ENCODE measurements around the gene TMEM179. TPM values are rescaled to one million over a fixed set of nuclear protein-coding genes. Genes with fewer than 3 reads are reported as not detected.

Gene TMEM179
- polyA plus RNA-seq, 1 donor from 2014 or later, result 20.3 TPM

DNA sequence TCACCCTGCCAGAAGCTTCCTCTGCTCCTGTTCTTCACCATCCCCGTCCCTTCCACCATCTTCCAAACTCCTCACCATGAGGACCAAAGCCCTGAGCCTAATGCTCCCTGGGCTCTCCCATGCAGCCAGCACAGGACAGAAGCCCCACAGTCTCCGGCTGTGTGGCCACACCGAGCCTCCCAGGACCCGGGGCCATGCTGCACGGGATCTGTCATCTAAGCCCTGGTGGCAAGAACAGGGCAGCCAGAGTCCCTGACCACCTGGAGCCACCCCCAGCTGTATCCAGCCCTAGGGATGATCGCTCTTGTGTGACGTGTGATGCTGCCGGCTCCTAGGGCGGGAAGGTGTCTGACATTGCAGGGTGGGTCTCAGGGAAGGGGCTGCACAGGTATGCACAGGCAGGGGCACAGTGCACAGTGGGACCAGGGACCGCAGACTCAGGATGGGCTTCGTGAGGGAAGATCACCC is 8.1 kb downstream of the TMEM179 start:
- Histone ChIP-seq H3K4me3 (ENCODE audit: low read length) (no peak overlapping the region), H3K27me3 (ENCODE audit: insufficient read depth, low read depth, low read length) (no peaks in the 10 kb centered on the region), H3K27ac (ENCODE audit: low read length) (no peak overlapping the region), H3K36me3 (ENCODE audit: insufficient read depth, low read length) (no peaks in the 10 kb centered on the region), H3K9me2 (ENCODE audit: insufficient read depth, low read length) (no peaks in the 10 kb centered on the region), H4K20me1 (ENCODE audit: insufficient read depth) (no peaks in the 10 kb centered on the region), H3K4me2 (ENCODE audit: low read length) (no peak overlapping the region), H3F3A (ENCODE audit: insufficient read depth, low read length, poor library complexity, severe bottlenecking) (no peaks in the 10 kb centered on the region), H3K9ac (ENCODE audit: low read length) (no peak overlapping the region), H3K79me2 (replicated peaks; ENCODE audit: insufficient read depth, low read length) (no peaks in the 10 kb centered on the region), H2AFZ (ENCODE audit: low read depth, low read length) (no peak overlapping the region), H3K9me3 (ENCODE audit: low read length) (no peaks in the 10 kb centered on the region)
- TF ChIP-seq EZH2 (IDR thresholded peaks at IDR 0.05; ENCODE audit: borderline replicate concordance, insufficient read depth, low read length, poor library complexity, severe bottlenecking), result no peak
- no peak for TF ChIP-seq POLR2AphosphoS5 (IDR thresholded peaks at IDR 0.05)
- no peak for TF ChIP-seq TAF1 (IDR thresholded peaks at IDR 0.05; ENCODE audit: low read depth)
- no peak for TF ChIP-seq CTCF (IDR thresholded peaks at IDR 0.05; ENCODE audit: poor library complexity, severe bottlenecking)
- TF ChIP-seq EP300 (conservative IDR thresholded peaks at IDR 0.05; ENCODE audit: poor library complexity, severe bottlenecking), result no peak
- no peak for TF ChIP-seq RAD21 (conservative IDR thresholded peaks at IDR 0.05)
- TF ChIP-seq SMC3 (conservative IDR thresholded peaks at IDR 0.05; ENCODE audit: poor library complexity), result no peak
- TF ChIP-seq, protein P1, sequence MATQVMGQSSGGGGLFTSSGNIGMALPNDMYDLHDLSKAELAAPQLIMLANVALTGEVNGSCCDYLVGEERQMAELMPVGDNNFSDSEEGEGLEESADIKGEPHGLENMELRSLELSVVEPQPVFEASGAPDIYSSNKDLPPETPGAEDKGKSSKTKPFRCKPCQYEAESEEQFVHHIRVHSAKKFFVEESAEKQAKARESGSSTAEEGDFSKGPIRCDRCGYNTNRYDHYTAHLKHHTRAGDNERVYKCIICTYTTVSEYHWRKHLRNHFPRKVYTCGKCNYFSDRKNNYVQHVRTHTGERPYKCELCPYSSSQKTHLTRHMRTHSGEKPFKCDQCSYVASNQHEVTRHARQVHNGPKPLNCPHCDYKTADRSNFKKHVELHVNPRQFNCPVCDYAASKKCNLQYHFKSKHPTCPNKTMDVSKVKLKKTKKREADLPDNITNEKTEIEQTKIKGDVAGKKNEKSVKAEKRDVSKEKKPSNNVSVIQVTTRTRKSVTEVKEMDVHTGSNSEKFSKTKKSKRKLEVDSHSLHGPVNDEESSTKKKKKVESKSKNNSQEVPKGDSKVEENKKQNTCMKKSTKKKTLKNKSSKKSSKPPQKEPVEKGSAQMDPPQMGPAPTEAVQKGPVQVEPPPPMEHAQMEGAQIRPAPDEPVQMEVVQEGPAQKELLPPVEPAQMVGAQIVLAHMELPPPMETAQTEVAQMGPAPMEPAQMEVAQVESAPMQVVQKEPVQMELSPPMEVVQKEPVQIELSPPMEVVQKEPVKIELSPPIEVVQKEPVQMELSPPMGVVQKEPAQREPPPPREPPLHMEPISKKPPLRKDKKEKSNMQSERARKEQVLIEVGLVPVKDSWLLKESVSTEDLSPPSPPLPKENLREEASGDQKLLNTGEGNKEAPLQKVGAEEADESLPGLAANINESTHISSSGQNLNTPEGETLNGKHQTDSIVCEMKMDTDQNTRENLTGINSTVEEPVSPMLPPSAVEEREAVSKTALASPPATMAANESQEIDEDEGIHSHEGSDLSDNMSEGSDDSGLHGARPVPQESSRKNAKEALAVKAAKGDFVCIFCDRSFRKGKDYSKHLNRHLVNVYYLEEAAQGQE (IDR thresholded peaks at IDR 0.05; ENCODE audit: borderline replicate concordance), result no peak
- no peak for TF ChIP-seq MXI1 (conservative IDR thresholded peaks at IDR 0.05; ENCODE audit: poor library complexity, severe bottlenecking)

- Histone ChIP-seq H3K27me3 (ENCODE audit: insufficient read depth, low read depth, low read length) (no peaks in the 10 kb centered on the region), H3K4me3 (ENCODE audit: low read length) (no peak overlapping the region), H3K9me3 (ENCODE audit: low read length) (no peaks in the 10 kb centered on the region), H3K9ac (ENCODE audit: low read length) (no peak overlapping the region), H4K20me1 (ENCODE audit: insufficient read depth) (no peaks in the 10 kb centered on the region), H3K36me3 (ENCODE audit: insufficient read depth, low read length) (no peaks in the 10 kb centered on the region), H3K79me2 (replicated peaks; ENCODE audit: insufficient read depth, low read length) (no peaks in the 10 kb centered on the region), H3F3A (ENCODE audit: insufficient read depth, low read length, poor library complexity, severe bottlenecking) (no peaks in the 10 kb centered on the region), H3K9me2 (ENCODE audit: insufficient read depth, low read length) (no peaks in the 10 kb centered on the region), H3K4me2 (ENCODE audit: low read length) (no peak overlapping the region), H3K27ac (ENCODE audit: low read length) (no peak overlapping the region), H2AFZ (ENCODE audit: low read depth, low read length) (no peak overlapping the region)
- no peak for TF ChIP-seq MXI1 (conservative IDR thresholded peaks at IDR 0.05; ENCODE audit: poor library complexity, severe bottlenecking)
- no peak for TF ChIP-seq TAF1 (IDR thresholded peaks at IDR 0.05; ENCODE audit: low read depth)
- no peak for TF ChIP-seq EZH2 (IDR thresholded peaks at IDR 0.05; ENCODE audit: borderline replicate concordance, insufficient read depth, low read length, poor library complexity, severe bottlenecking)
- TF ChIP-seq RAD21 (conservative IDR thresholded peaks at IDR 0.05), result no peak
- no peak for TF ChIP-seq EP300 (conservative IDR thresholded peaks at IDR 0.05; ENCODE audit: poor library complexity, severe bottlenecking)
- TF ChIP-seq, protein P1 (IDR thresholded peaks at IDR 0.05; ENCODE audit: borderline replicate concordance), result no peak
- TF ChIP-seq SMC3 (conservative IDR thresholded peaks at IDR 0.05; ENCODE audit: poor library complexity), result no peak
- TF ChIP-seq POLR2AphosphoS5 (IDR thresholded peaks at IDR 0.05), result no peak
- TF ChIP-seq CTCF (IDR thresholded peaks at IDR 0.05; ENCODE audit: poor library complexity, severe bottlenecking), result no peak
These were observed 8.6 kb downstream of the TMEM179 start for GRCh38 chr14:104595911-104596450.

Measured in neural cell (in vitro differentiated cells).